GM06990 (cell line): Measurements from ENCODE around the gene DYRK3.

ENCODE experiments used
- DNase-seq: peaks from one replicate; pipeline ENCODE4 v3.0.0-alpha.2; 2011; ENCODE audit not compliant: insufficient read length; ENCODE audit errors: extremely low read depth
- H3K27me3 ChIP-seq: replicated peaks from 2 replicates; pipeline ENCODE4 v1.6.0; 2011; ENCODE audit warnings: low read length; ENCODE audit not compliant: control insufficient read depth, insufficient read depth
- H3K36me3 ChIP-seq: 2 replicates; pipeline ENCODE4 v1.5.1; 2011; ENCODE audit warnings: low read length; ENCODE audit not compliant: control insufficient read depth, insufficient read depth
- H3K4me3 ChIP-seq: replicated peaks from 2 replicates; pipeline ENCODE4 v1.5.1; 2011; ENCODE audit warnings: low read depth, mild to moderate bottlenecking, control low read depth, low read length
- CTCF ChIP-seq: IDR thresholded peaks from 2 replicates; pipeline ENCODE4 v1.5.1; 2011; ENCODE audit warnings: low read length, control low read depth, mild to moderate bottlenecking, inconsistent platforms; ENCODE audit not compliant: insufficient read depth, poor library complexity, severe bottlenecking

Gene DYRK3

GRCh38 chr1:206674745-206675175 lies 39.4 kb downstream of the DYRK3 start:
- no peak for TF ChIP-seq CTCF
- no peak for DNase-seq

GRCh38 chr1:206676499-206676898 lies 41.2 kb downstream of the DYRK3 start:
- Histone ChIP-seq H3K4me3 (no peak overlapping the region), H3K27me3 (no peaks in the 10 kb centered on the region), H3K36me3 (no peaks in the 10 kb centered on the region)
- no peak for TF ChIP-seq CTCF
- no peak for DNase-seq

More at GRCh38 chr1:206674745-206675175, 39.4 kb downstream of the DYRK3 start:
- Histone ChIP-seq H3K4me3 (no peak overlapping the region), H3K36me3 (no peaks in the 10 kb centered on the region), H3K27me3 (no peaks in the 10 kb centered on the region)

GRCh38 chr1:206678490-206678889 lies 43.2 kb downstream of the DYRK3 start:
- H3K4me3 ChIP-seq, result no peak overlapping the region
- peak; percentile 67 for DNase-seq
- no peaks in the 10 kb centered on the region for H3K36me3 ChIP-seq
- no peak for TF ChIP-seq CTCF
- no peaks in the 10 kb centered on the region for H3K27me3 ChIP-seq

- H3K4me3 ChIP-seq, result 0 out of 2 replicates have a peak overlapping the region, but pooled peaks have one; percentile 4
- H3K36me3 ChIP-seq, result no peaks in the 10 kb centered on the region
- TF ChIP-seq CTCF, result no peak
- H3K27me3 ChIP-seq, result no peaks in the 10 kb centered on the region
- peak; percentile 81 for DNase-seq
Observed at GRCh38 chr1:206679738-206680211, 44.4 kb downstream of the DYRK3 start.

GRCh38 chr1:206680279-206680678 lies 44.9 kb downstream of the DYRK3 start:
- Histone ChIP-seq H3K36me3 (no peaks in the 10 kb centered on the region), H3K4me3 (no peak overlapping the region), H3K27me3 (no peaks in the 10 kb centered on the region)
- DNase-seq, result no peak
- no peak for TF ChIP-seq CTCF

GRCh38 chr1:206681359-206681758 lies 46.0 kb downstream of the DYRK3 start:
- no peak for TF ChIP-seq CTCF
- no peak overlapping the region for H3K4me3 ChIP-seq
- no peaks in the 10 kb centered on the region for H3K36me3 ChIP-seq
- DNase-seq, result no peak
- no peaks in the 10 kb centered on the region for H3K27me3 ChIP-seq
